Astrocyte (in vitro differentiated cells and primary cell): ENCODE data around the gene PLPP2. TPM values are rescaled to one million over a fixed set of nuclear protein-coding genes. Genes with fewer than 3 reads are reported as not detected.

Source experiments
- DNase-seq: peaks from one replicate; pipeline ENCODE4 v3.0.0-alpha.2; 2010; ENCODE audit warnings: low read depth
- FAIRE-seq: peaks from 2 replicates; lab custom pipeline; 2011; peaks lifted over from hg19 to GRCh38; lab: Jason Lieb, UNC
- H2AFZ ChIP-seq: 2 replicates; pipeline ENCODE4 v1.6.0; 2012; ENCODE audit warnings: low read depth, low read length, inconsistent platforms
- H3K27ac ChIP-seq: 2 replicates; pipeline ENCODE4 v1.5.1; 2011; ENCODE audit warnings: low read depth, low read length, inconsistent platforms
- H3K27me3 ChIP-seq: 2 replicates; pipeline ENCODE4 v1.6.0; 2011; ENCODE audit warnings: low read length, inconsistent platforms; ENCODE audit not compliant: insufficient read depth
- H3K36me3 ChIP-seq: 2 replicates; pipeline ENCODE4 v1.5.1; 2011; ENCODE audit warnings: low read length, inconsistent platforms; ENCODE audit not compliant: insufficient read depth
- H3K4me1 ChIP-seq: 2 replicates; pipeline ENCODE4 v1.5.1; 2011; ENCODE audit warnings: low read length, inconsistent platforms; ENCODE audit not compliant: insufficient read depth
- H3K4me2 ChIP-seq: 2 replicates; pipeline ENCODE4 v1.6.0; 2012; ENCODE audit warnings: low read length, inconsistent platforms
- H3K4me3 ChIP-seq: 2 replicates; pipeline ENCODE4 v1.5.1; 2011; ENCODE audit warnings: low read depth, mild to moderate bottlenecking, low read length, inconsistent platforms; ENCODE audit not compliant: insufficient read depth
- H3K79me2 ChIP-seq: 2 replicates; pipeline ENCODE4 v1.6.0; 2012; ENCODE audit warnings: mild to moderate bottlenecking, low read length, inconsistent platforms; ENCODE audit not compliant: insufficient read depth
- H3K9ac ChIP-seq: 2 replicates; pipeline ENCODE4 v1.6.0; 2012; ENCODE audit warnings: mild to moderate bottlenecking, low read length, inconsistent platforms
- H3K9me3 ChIP-seq: 2 replicates; pipeline ENCODE4 v1.5.1; 2012; ENCODE audit warnings: low read depth, mild to moderate bottlenecking, low read length, inconsistent platforms; ENCODE audit not compliant: insufficient read depth
- H4K20me1 ChIP-seq: 2 replicates; pipeline ENCODE4 v1.6.0; 2012; ENCODE audit warnings: low read length, inconsistent platforms; ENCODE audit not compliant: insufficient read depth
- H3K27ac Mint-ChIP-seq: one replicate; pipeline ENCODE4 v1.8.0; 2021; ENCODE audit warnings: mild to moderate bottlenecking, mixed read lengths; ENCODE audit not compliant: unreplicated experiment
- H3K27me3 Mint-ChIP-seq: one replicate; pipeline ENCODE4 v1.8.0; 2021; ENCODE audit warnings: low read depth, mixed read lengths; ENCODE audit not compliant: unreplicated experiment
- H3K36me3 Mint-ChIP-seq: one replicate; pipeline ENCODE4 v1.8.0; 2021; ENCODE audit warnings: low read depth, mixed read lengths; ENCODE audit not compliant: unreplicated experiment
- H3K4me1 Mint-ChIP-seq: one replicate; pipeline ENCODE4 v1.8.0; 2021; ENCODE audit warnings: low read depth, mixed read lengths; ENCODE audit not compliant: unreplicated experiment
- H3K4me3 Mint-ChIP-seq: one replicate; pipeline ENCODE4 v1.8.0; 2021; ENCODE audit warnings: mild to moderate bottlenecking, moderate library complexity, mixed read lengths; ENCODE audit not compliant: unreplicated experiment
- H3K9me3 Mint-ChIP-seq: one replicate; pipeline ENCODE4 v1.8.0; 2021; ENCODE audit warnings: mild to moderate bottlenecking, mixed read lengths; ENCODE audit not compliant: unreplicated experiment
- CTCF ChIP-seq: IDR thresholded peaks from 2 replicates; pipeline ENCODE4 v1.5.1; 2011; ENCODE audit warnings: low read depth, mild to moderate bottlenecking, inconsistent platforms, low read length, moderate library complexity; ENCODE audit not compliant: insufficient read depth
- EZH2 ChIP-seq: IDR thresholded peaks from 2 replicates; pipeline ENCODE4 v1.6.1; 2012; ENCODE audit warnings: mild to moderate bottlenecking, low read length, inconsistent platforms; ENCODE audit not compliant: insufficient read depth
- total RNA-seq: library from RNA; stranded (reverse); gene quantifications from 2 replicates; pipeline ENCODE4 v1.2.1, GENCODE V29; 2021

Gene PLPP2
- total RNA-seq, 1 donor from 2014 or later: 3.7 TPM

- Histone ChIP-seq H3K27ac (no peak overlapping the region), H4K20me1 (peaks cover 28% of the 10 kb centered on the region), H3K4me2 (peak overlapping the region; percentile 61), H3K36me3 (no peaks in the 10 kb centered on the region), H3K4me1 (peaks cover 15% of the 10 kb centered on the region), H3K9me3 (no peaks in the 10 kb centered on the region), H3K4me3 (no peak overlapping the region), H3K27me3 (peaks cover 21% of the 10 kb centered on the region), H3K9ac (no peak overlapping the region), H2AFZ (no peak overlapping the region), H3K79me2 (no peaks in the 10 kb centered on the region)
- no peak for DNase-seq
- H3K27me3 Mint-ChIP-seq: peaks cover 6% of the 10 kb centered on the region
- FAIRE-seq: no peak
- peaks cover 2% of the 10 kb centered on the region for H3K36me3 Mint-ChIP-seq
- peak overlapping the region; percentile 63 for H3K27ac Mint-ChIP-seq
- H3K9me3 Mint-ChIP-seq: no peaks in the 10 kb centered on the region
- TF ChIP-seq EZH2 (no peak), CTCF (peak; percentile 32)
- no peak overlapping the region for H3K4me3 Mint-ChIP-seq
- peaks cover 10% of the 10 kb centered on the region for H3K4me1 Mint-ChIP-seq
Observed at GRCh38 chr19:294946-295686, 3.9 kb upstream of the PLPP2 start.

GRCh38 chr19:294341-294945, 3.2 kb upstream of the PLPP2 start:
- H3K9me3 ChIP-seq: no peaks in the 10 kb centered on the region
- Mint-ChIP-seq H3K9me3 (no peaks in the 10 kb centered on the region), H3K36me3 (peaks cover 2% of the 10 kb centered on the region), H3K4me3 (no peak overlapping the region), H3K27ac (peak overlapping the region; percentile 63), H3K27me3 (peaks cover 6% of the 10 kb centered on the region), H3K4me1 (peaks cover 10% of the 10 kb centered on the region)
- H3K4me1 ChIP-seq: peaks cover 16% of the 10 kb centered on the region
- no peak overlapping the region for H3K9ac ChIP-seq
- FAIRE-seq: no peak
- TF ChIP-seq EZH2 (no peak), CTCF (no peak)
- no peak overlapping the region for H3K4me3 ChIP-seq
- peaks cover 21% of the 10 kb centered on the region for H3K27me3 ChIP-seq
- H3K27ac ChIP-seq: no peak overlapping the region
- H3K79me2 ChIP-seq: no peaks in the 10 kb centered on the region
- H2AFZ ChIP-seq: peak overlapping the region; percentile 4
- no peaks in the 10 kb centered on the region for H3K36me3 ChIP-seq
- no peak for DNase-seq
- peak overlapping the region; percentile 61 for H3K4me2 ChIP-seq
- H4K20me1 ChIP-seq: peaks cover 28% of the 10 kb centered on the region
